ENCODE results near the gene GMDS. TPM values are rescaled to one million over a fixed set of nuclear protein-coding genes. Genes with fewer than 3 reads are reported as not detected.

Gene GMDS
- total and polyA plus RNA-seq, 11 donors = 4.5 to 10.7 (median 7.0) TPM

GRCh38 chr6:1801401-1801800, 444.0 kb downstream of the GMDS start:
- H3K4me1 ChIP-seq = peaks cover 0 to 18% (median 2%) of the 10 kb centered on the region in 12 donors
- DNase-seq (no peak), ATAC-seq (no peak)
- 91 to 96% (median 91%) methylated on average over 7 of the region's 7 CpGs for WGBS, 4 donors
- intact Hi-C loops (cut with DNase I) = no loop called here
- no peaks in the 10 kb centered on the region for H3K9me3 ChIP-seq
- H3K27me3 ChIP-seq = no peaks in the 10 kb centered on the region
- TF ChIP-seq, protein P1, sequence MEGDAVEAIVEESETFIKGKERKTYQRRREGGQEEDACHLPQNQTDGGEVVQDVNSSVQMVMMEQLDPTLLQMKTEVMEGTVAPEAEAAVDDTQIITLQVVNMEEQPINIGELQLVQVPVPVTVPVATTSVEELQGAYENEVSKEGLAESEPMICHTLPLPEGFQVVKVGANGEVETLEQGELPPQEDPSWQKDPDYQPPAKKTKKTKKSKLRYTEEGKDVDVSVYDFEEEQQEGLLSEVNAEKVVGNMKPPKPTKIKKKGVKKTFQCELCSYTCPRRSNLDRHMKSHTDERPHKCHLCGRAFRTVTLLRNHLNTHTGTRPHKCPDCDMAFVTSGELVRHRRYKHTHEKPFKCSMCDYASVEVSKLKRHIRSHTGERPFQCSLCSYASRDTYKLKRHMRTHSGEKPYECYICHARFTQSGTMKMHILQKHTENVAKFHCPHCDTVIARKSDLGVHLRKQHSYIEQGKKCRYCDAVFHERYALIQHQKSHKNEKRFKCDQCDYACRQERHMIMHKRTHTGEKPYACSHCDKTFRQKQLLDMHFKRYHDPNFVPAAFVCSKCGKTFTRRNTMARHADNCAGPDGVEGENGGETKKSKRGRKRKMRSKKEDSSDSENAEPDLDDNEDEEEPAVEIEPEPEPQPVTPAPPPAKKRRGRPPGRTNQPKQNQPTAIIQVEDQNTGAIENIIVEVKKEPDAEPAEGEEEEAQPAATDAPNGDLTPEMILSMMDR (IDR thresholded peaks at IDR 0.05) = no peak
- no peak for TF ChIP-seq POLR2A (IDR thresholded peaks at IDR 0.05)
- H3K27ac ChIP-seq = no peak overlapping the region
- no peak overlapping the region for H3K4me3 ChIP-seq
- no peaks in the 10 kb centered on the region for H3K36me3 ChIP-seq

- no peak for TF ChIP-seq POLR2A (IDR thresholded peaks at IDR 0.05)
- TF ChIP-seq, protein P1 (IDR thresholded peaks at IDR 0.05) = no peak
- intact Hi-C loops (cut with DNase I) = no loop called here
- no peak for DNase-seq
- ATAC-seq = no peak
- peaks cover 0 to 18% (median 2%) of the 10 kb centered on the region in 12 donors for H3K4me1 ChIP-seq
- 80 to 98% (median 94%) methylated on average over 4 of the region's 4 CpGs for WGBS, 4 donors
- H3K36me3 ChIP-seq = no peaks in the 10 kb centered on the region
- H3K27me3 ChIP-seq = no peaks in the 10 kb centered on the region
- H3K27ac ChIP-seq = no peak overlapping the region
- no peak overlapping the region for H3K4me3 ChIP-seq
- no peaks in the 10 kb centered on the region for H3K9me3 ChIP-seq
Observed at GRCh38 chr6:1800845-1801244, 444.6 kb downstream of the GMDS start.

DNA sequence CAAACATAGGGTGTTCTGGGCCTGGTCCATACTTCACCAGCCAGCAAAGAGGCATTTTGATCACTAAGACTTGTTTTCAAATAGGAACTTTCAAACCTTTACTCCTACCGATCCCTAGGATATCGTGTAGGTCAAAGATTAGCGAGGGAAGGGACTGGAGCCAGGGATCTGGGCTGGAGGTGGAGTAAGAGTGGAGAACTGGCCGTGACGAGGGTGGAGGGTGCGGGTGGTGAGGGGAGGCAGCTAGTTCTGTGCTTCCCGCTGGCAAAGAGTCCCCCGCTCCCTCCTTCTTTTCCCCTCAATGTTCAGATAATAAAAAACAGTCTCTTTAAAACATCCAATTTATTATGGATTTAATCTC, 446.5 kb downstream of the GMDS start:
- Histone ChIP-seq H3K27me3 (no peaks in the 10 kb centered on the region), H3K36me3 (no peaks in the 10 kb centered on the region), H3K4me1 (peaks cover 0 to 18% (median 2%) of the 10 kb centered on the region in 12 donors), H3K27ac (peak overlapping the region in 1 of 12 donors; percentile 11), H3K9me3 (no peaks in the 10 kb centered on the region), H3K4me3 (no peak overlapping the region)
- ATAC-seq (no peak), DNase-seq (no peak)
- TF ChIP-seq, protein P1 (IDR thresholded peaks at IDR 0.05) = no peak
- no peak for TF ChIP-seq POLR2A (IDR thresholded peaks at IDR 0.05)
- whole genome bisulfite sequencing, 4 donors = 95 to 97% (median 96%) methylated on average over 8 of the region's 8 CpGs
- intact Hi-C loops (cut with DNase I) = no loop called here

GRCh38 chr6:1798303-1798964, 447.0 kb downstream of the GMDS start:
- TF ChIP-seq, protein P1 (IDR thresholded peaks at IDR 0.05) = no peak
- no peak for TF ChIP-seq POLR2A (IDR thresholded peaks at IDR 0.05)
- Histone ChIP-seq H3K4me1 (peaks cover 0 to 18% (median 2%) of the 10 kb centered on the region in 12 donors), H3K27ac (peak overlapping the region in 2 of 12 donors; percentile 11 to 47), H3K36me3 (no peaks in the 10 kb centered on the region), H3K9me3 (no peaks in the 10 kb centered on the region), H3K4me3 (no peak overlapping the region), H3K27me3 (no peaks in the 10 kb centered on the region)
- intact Hi-C loops (cut with DNase I) = no loop called here
- WGBS, 4 donors = 90 to 91% (median 90%) methylated on average over 9 of the region's 9 CpGs
- no peak for DNase-seq
- no peak for ATAC-seq

Measured in heart left ventricle (tissue), 16 donors.